ENCODE data around the gene DAPK3.

DAPK3 gene

DNA sequence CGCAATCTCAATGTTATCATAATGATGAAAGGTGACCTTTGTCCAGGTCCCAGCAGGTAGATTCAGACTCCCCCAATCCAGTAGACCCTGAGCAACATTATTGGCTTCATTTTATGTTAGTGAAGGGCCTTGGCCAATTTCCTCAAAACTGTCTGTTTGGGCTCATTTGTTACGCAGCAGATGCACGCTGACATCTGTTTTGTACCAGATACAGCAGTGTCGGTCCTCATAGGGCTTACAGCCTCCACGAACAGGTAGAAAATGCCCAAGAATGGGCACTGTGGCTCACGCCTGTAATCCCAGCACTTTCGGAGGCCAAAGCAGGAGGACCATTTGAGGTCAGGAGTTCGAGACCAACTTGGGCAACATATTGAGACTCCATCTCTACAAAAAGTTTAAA, 51.1 kb downstream of the DAPK3 start:
- in situ Hi-C loops (cut with MboI; ENCODE audit: low sequenced_read_pairs): no loop called here

GRCh38 chr19:3916033-3916432, 54.9 kb downstream of the DAPK3 start:
- in situ Hi-C loops (cut with MboI; ENCODE audit: low sequenced_read_pairs): no loop called here

DNA sequence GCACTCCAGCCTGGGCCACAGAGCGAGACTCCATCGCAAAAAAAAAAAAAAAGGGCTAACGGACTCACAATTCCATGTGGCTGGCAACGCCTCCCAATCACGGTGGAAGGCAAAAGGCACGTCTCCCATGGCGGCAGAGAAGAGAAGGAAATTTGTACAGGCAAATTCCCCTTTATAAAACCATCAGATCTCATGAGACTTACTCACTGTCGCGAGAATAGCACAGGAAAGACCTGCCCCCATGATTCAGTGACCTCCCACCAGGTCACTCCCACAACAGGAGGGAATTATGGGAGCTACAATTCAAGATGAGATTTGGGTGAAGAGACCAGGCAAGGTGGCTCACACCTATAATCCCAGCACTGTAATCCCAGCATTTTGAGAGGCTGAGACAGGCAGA, 56.7 kb downstream of the DAPK3 start:
- in situ Hi-C loops (cut with MboI; ENCODE audit: low sequenced_read_pairs): no loop called here

DNA sequence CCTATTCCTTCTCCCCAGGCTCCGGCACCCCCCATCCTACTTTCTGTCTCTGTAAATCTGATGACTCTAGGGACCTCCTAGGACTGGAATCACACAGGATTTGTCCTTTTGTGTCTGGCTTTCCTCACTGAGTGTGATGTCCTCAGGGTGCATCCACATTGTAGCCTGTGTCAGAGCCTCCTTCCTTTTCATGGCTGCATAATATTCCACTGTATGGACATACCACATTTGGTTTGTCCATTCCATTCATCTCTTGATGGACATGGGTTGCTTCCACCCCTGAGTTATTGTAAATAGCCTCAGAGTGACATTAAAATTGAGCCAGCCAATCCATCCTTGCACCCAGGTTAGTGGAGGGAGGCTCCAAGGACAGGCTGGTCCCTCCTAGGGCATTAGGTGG, 60.8 kb downstream of the DAPK3 start:
- in situ Hi-C loops (cut with MboI; ENCODE audit: low sequenced_read_pairs): no loop called here
